GM12878 (cell line): ENCODE measurements around the gene SUFU.

Experiments used
- BCL3 ChIP-seq: IDR thresholded peaks from 2 replicates; pipeline ENCODE4 v1.6.1; 2011; ENCODE audit warnings: borderline replicate concordance, low read depth, mild to moderate bottlenecking, moderate library complexity, low read length; ENCODE audit not compliant: insufficient read depth, poor library complexity, severe bottlenecking
- CREB1 ChIP-seq: IDR thresholded peaks from 2 replicates; pipeline ENCODE4 v1.6.1; 2012; ENCODE audit warnings: low read depth, mild to moderate bottlenecking, inconsistent platforms
- EZH2 ChIP-seq: IDR thresholded peaks from 2 replicates; pipeline ENCODE4 v1.6.1; 2012; ENCODE audit warnings: low read depth, mild to moderate bottlenecking, control low read depth, inconsistent platforms, low read length, borderline replicate concordance; ENCODE audit not compliant: control insufficient read depth
- POLR2A ChIP-seq: IDR thresholded peaks from 2 replicates; pipeline ENCODE4 v1.6.1; 2011; ENCODE audit warnings: low read depth, mild to moderate bottlenecking, low read length
- RBBP5 ChIP-seq: fragments of 200-600 bp; sonication (generic); conservative IDR thresholded peaks from 2 replicates; pipeline ENCODE4 v1.6.1; 2016
- RCOR1 ChIP-seq: conservative IDR thresholded peaks from 2 replicates; pipeline ENCODE4 v1.6.1; 2012; ENCODE audit warnings: low read depth, low read length, improper control_type of control experiment
- RFX5 ChIP-seq: IDR thresholded peaks from 2 replicates; pipeline ENCODE4 v1.6.1; 2011; ENCODE audit warnings: low read depth, low read length, improper control_type of control experiment
- TF ChIP-seq, protein P1 (sequence below): IDR thresholded peaks from 2 replicates; pipeline ENCODE4 v1.6.1; 2012; ENCODE audit warnings: low read depth, low read length, improper control_type of control experiment
- TF ChIP-seq, protein P2 (sequence below), 3 experiments: IDR thresholded peaks in 2 of 3; conservative IDR thresholded peaks in 1 of 3; 2 replicates each; pipeline ENCODE4 v1.5.1; 2011; ENCODE audit warnings: low read depth in 3 of 3, low read length in 3 of 3, mild to moderate bottlenecking in 3 of 3, control low read depth in 2 of 3, moderate library complexity in 2 of 3, inconsistent platforms in 1 of 3, mixed read lengths in 1 of 3; ENCODE audit not compliant: control insufficient read depth in 2 of 3, insufficient read depth in 1 of 3; ENCODE audit errors: extremely low read depth in 1 of 3

DNA sequence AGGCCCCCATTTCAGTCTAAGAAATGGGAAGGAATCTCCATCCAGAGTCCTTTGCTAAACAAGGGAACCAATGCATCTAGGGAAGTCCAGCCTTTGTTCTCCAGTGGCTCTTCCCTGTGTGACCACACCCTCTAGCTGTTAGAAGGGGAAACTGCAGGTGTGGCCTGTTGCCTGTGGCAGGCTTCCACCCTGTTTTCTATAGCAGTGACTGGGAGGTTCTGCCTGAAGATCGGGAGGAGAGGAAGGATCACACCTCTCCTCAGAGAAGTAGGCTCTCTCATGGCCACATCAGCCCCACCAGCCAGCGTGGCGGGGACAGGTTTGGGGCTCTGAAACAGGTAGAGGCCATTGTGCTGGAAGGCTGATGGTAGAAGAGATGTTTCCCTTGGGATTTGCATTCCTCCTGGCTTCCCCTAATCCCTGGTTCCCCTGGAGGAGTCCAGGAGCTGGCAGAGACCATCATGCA is 92.8 kb downstream of the SUFU start:
- TF ChIP-seq, protein P1, sequence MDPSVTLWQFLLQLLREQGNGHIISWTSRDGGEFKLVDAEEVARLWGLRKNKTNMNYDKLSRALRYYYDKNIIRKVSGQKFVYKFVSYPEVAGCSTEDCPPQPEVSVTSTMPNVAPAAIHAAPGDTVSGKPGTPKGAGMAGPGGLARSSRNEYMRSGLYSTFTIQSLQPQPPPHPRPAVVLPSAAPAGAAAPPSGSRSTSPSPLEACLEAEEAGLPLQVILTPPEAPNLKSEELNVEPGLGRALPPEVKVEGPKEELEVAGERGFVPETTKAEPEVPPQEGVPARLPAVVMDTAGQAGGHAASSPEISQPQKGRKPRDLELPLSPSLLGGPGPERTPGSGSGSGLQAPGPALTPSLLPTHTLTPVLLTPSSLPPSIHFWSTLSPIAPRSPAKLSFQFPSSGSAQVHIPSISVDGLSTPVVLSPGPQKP, result no peak
- no peak for TF ChIP-seq CREB1
- TF ChIP-seq RFX5, result no peak
- no peak for TF ChIP-seq EZH2
- TF ChIP-seq, protein P2, sequence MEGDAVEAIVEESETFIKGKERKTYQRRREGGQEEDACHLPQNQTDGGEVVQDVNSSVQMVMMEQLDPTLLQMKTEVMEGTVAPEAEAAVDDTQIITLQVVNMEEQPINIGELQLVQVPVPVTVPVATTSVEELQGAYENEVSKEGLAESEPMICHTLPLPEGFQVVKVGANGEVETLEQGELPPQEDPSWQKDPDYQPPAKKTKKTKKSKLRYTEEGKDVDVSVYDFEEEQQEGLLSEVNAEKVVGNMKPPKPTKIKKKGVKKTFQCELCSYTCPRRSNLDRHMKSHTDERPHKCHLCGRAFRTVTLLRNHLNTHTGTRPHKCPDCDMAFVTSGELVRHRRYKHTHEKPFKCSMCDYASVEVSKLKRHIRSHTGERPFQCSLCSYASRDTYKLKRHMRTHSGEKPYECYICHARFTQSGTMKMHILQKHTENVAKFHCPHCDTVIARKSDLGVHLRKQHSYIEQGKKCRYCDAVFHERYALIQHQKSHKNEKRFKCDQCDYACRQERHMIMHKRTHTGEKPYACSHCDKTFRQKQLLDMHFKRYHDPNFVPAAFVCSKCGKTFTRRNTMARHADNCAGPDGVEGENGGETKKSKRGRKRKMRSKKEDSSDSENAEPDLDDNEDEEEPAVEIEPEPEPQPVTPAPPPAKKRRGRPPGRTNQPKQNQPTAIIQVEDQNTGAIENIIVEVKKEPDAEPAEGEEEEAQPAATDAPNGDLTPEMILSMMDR (IDR thresholded peaks at IDR 0.05 in 2 of 3, conservative IDR thresholded peaks at IDR 0.05 in 1 of 3; ENCODE audit: control insufficient read depth in 2 of 3, extremely low read depth in 1 of 3, insufficient read depth in 1 of 3, low read depth in 3 of 3, low read length in 3 of 3), result peak; percentile 89 to 92 (median 89); a peak in 5 of 6 replicates
- TF ChIP-seq POLR2A, result no peak
- no peak for TF ChIP-seq BCL3
- TF ChIP-seq RBBP5, result no peak
- no peak for TF ChIP-seq RCOR1
